ENCODE data around the gene FBF1.

DNA sequence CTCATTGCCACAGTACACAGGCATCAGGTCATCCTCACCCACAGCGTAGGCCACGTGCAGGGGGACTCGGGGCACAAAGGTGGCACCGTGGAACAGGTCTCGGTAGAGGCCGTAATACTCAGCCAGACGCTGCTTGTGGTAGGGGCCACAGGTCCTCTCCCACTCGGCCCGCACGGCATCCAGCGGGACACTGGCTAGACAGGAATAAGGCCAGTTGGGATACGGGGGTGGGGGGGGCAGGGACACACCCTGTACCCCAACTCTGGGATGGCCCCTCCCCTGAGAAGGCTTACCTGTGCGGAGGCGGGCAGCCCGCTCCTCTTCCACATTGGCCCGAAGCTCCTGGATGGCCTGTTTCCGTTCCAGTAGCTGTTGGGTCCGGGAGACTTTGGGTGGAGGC is 39.1 kb downstream of the FBF1 start:
- TF ChIP-seq, protein P1, sequence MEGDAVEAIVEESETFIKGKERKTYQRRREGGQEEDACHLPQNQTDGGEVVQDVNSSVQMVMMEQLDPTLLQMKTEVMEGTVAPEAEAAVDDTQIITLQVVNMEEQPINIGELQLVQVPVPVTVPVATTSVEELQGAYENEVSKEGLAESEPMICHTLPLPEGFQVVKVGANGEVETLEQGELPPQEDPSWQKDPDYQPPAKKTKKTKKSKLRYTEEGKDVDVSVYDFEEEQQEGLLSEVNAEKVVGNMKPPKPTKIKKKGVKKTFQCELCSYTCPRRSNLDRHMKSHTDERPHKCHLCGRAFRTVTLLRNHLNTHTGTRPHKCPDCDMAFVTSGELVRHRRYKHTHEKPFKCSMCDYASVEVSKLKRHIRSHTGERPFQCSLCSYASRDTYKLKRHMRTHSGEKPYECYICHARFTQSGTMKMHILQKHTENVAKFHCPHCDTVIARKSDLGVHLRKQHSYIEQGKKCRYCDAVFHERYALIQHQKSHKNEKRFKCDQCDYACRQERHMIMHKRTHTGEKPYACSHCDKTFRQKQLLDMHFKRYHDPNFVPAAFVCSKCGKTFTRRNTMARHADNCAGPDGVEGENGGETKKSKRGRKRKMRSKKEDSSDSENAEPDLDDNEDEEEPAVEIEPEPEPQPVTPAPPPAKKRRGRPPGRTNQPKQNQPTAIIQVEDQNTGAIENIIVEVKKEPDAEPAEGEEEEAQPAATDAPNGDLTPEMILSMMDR (IDR thresholded peaks at IDR 0.05): no peak
- no peak for TF ChIP-seq POLR2A (IDR thresholded peaks at IDR 0.05)
- no peak for TF ChIP-seq EP300 (IDR thresholded peaks at IDR 0.05)
